Peyer's patch (tissue), 4 donors: ENCODE measurements around the gene RELL1.

ENCODE experiments used
- CTCF ChIP-seq, 6 experiments: fragments of 450-650 bp in 4 of 6; fragments of 200-600 bp in 2 of 6; sonication (generic) in 1 of 6; IDR thresholded peaks; one replicate each; pipeline ENCODE4 v1.5.1; 2017 to 2019; ENCODE audit warnings: antibody characterized with exemption in 6 of 6, mild to moderate bottlenecking in 3 of 6, moderate library complexity in 1 of 6
- POLR2A ChIP-seq, 2 donors: fragments of 450-650 bp; IDR thresholded peaks; one replicate each; pipeline ENCODE4 v1.5.1; 2017; ENCODE audit warnings: antibody characterized with exemption in 2 of 2, mild to moderate bottlenecking in 2 of 2, moderate library complexity in 2 of 2

- TF ChIP-seq POLR2A (IDR thresholded peaks at IDR 0.05) (no peak), CTCF (IDR thresholded peaks at IDR 0.05) (no peak)
Observed at GRCh38 chr4:37665333-37666320, 20.5 kb downstream of the RELL1 start.
